Measurements from ENCODE around the gene LRBA. TPM values are rescaled to one million over a fixed set of nuclear protein-coding genes. Genes with fewer than 3 reads are reported as not detected.
A peak's percentile ranks its signal among the peaks of the same experiment; 100 is the strongest.
"Not testable (repeated sequence)": the region's sequence is repeated elsewhere in the genome, so short reads cannot be mapped to it uniquely, and the experiment has no call there.

Gene LRBA
- total and polyA plus RNA-seq, 5 donors from 2014 or later = 23.0 to 95.3 (median 25.4) TPM

- Histone ChIP-seq H3K9me3 (ENCODE audit: control insufficient read depth in 2 of 2, low read length in 2 of 2) (no peaks in the 10 kb centered on the region), H3K4me1 (ENCODE audit: control insufficient read depth, insufficient read depth, low read length, poor library complexity, severe bottlenecking) (no peaks in the 10 kb centered on the region), H3K36me3 (ENCODE audit: control insufficient read depth, insufficient read depth, low read length) (peaks cover 48% of the 10 kb centered on the region), H3K27ac (ENCODE audit: insufficient read depth, low read length, poor library complexity, severe bottlenecking) (no peak overlapping the region), H3K27me3 (ENCODE audit: control insufficient read depth, insufficient read depth, low read length) (no peaks in the 10 kb centered on the region), H3K4me3 (ENCODE audit: low read depth, low read length) (no peak overlapping the region)
- Mint-ChIP-seq H3K36me3 (peaks cover 48% of the 10 kb centered on the region), H3K4me3 (no peak overlapping the region), H3K27ac (no peak overlapping the region), H3K9me3 (no peaks in the 10 kb centered on the region), H3K27me3 (no peaks in the 10 kb centered on the region), H3K4me1 (peaks cover 3 to 17% (median 9%) of the 10 kb centered on the region in 4 donors)
- DNase-seq = no peak
- no peak for ATAC-seq (ENCODE audit: low read depth in 2 of 2)
These were observed 91.1 kb downstream of the LRBA start for GRCh38 chr4:150923945-150924344.

- not testable (repeated sequence) for ATAC-seq (ENCODE audit: low read depth in 2 of 2); H3K9me3 ChIP-seq (ENCODE audit: control insufficient read depth in 2 of 2, low read length in 2 of 2); H3K4me1 ChIP-seq (ENCODE audit: control insufficient read depth, insufficient read depth, low read length, poor library complexity, severe bottlenecking); H3K27me3 Mint-ChIP-seq; H3K27ac ChIP-seq (ENCODE audit: insufficient read depth, low read length, poor library complexity, severe bottlenecking); H3K27ac Mint-ChIP-seq; DNase-seq; H3K4me3 ChIP-seq (ENCODE audit: low read depth, low read length); H3K27me3 ChIP-seq (ENCODE audit: control insufficient read depth, insufficient read depth, low read length); H3K9me3 Mint-ChIP-seq; H3K4me3 Mint-ChIP-seq
- Mint-ChIP-seq H3K36me3 (peaks cover 55% of the 10 kb centered on the region), H3K4me1 (peaks cover 0 to 16% (median 5%) of the 10 kb centered on the region in 4 donors)
- peaks cover 50% of the 10 kb centered on the region for H3K36me3 ChIP-seq (ENCODE audit: control insufficient read depth, insufficient read depth, low read length)
These were observed 93.6 kb downstream of the LRBA start for GRCh38 chr4:150921486-150921885.

- peaks cover 58% of the 10 kb centered on the region for H3K36me3 ChIP-seq (ENCODE audit: control insufficient read depth, insufficient read depth, low read length)
- H3K27me3 ChIP-seq (ENCODE audit: control insufficient read depth, insufficient read depth, low read length); ATAC-seq (ENCODE audit: low read depth in 2 of 2); H3K4me3 ChIP-seq (ENCODE audit: low read depth, low read length); H3K27ac Mint-ChIP-seq; H3K4me3 Mint-ChIP-seq; H3K9me3 ChIP-seq (ENCODE audit: control insufficient read depth in 2 of 2, low read length in 2 of 2); H3K9me3 Mint-ChIP-seq; H3K4me1 ChIP-seq (ENCODE audit: control insufficient read depth, insufficient read depth, low read length, poor library complexity, severe bottlenecking); DNase-seq; H3K27me3 Mint-ChIP-seq; H3K27ac ChIP-seq (ENCODE audit: insufficient read depth, low read length, poor library complexity, severe bottlenecking): not testable (repeated sequence)
- Mint-ChIP-seq H3K36me3 (peaks cover 58% of the 10 kb centered on the region), H3K4me1 (peaks cover 0 to 18% (median under 1%) of the 10 kb centered on the region in 4 donors)
These were observed 96.5 kb downstream of the LRBA start for GRCh38 chr4:150918562-150918961.

- Histone ChIP-seq H3K27ac (ENCODE audit: insufficient read depth, low read length, poor library complexity, severe bottlenecking) (no peak overlapping the region), H3K36me3 (ENCODE audit: control insufficient read depth, insufficient read depth, low read length) (peaks cover 52% of the 10 kb centered on the region), H3K9me3 (ENCODE audit: control insufficient read depth in 2 of 2, low read length in 2 of 2) (peaks cover 3 to 8% of the 10 kb centered on the region in 2 experiments), H3K4me3 (ENCODE audit: low read depth, low read length) (no peak overlapping the region), H3K27me3 (ENCODE audit: control insufficient read depth, insufficient read depth, low read length) (no peaks in the 10 kb centered on the region), H3K4me1 (ENCODE audit: control insufficient read depth, insufficient read depth, low read length, poor library complexity, severe bottlenecking) (no peaks in the 10 kb centered on the region)
- H3K4me1 Mint-ChIP-seq = peaks cover 10 to 31% (median 16%) of the 10 kb centered on the region in 4 donors
- no peak overlapping the region for H3K4me3 Mint-ChIP-seq
- H3K9me3 Mint-ChIP-seq = peaks cover 0 to 18% (median 3%) of the 10 kb centered on the region in 7 donors
- H3K36me3 Mint-ChIP-seq = peaks cover 66% of the 10 kb centered on the region
- no peaks in the 10 kb centered on the region for H3K27me3 Mint-ChIP-seq
- H3K27ac Mint-ChIP-seq = peak overlapping the region in 1 of 3 donors; percentile 12
- ATAC-seq (ENCODE audit: low read depth in 2 of 2) = no peak
- DNase-seq = no peak
These were observed 103.8 kb downstream of the LRBA start for GRCh38 chr4:150911326-150911725.

GRCh38 chr4:150909116-150909515, 106.0 kb downstream of the LRBA start:
- DNase-seq = peak in 1 of 3 donors; percentile 69
- peaks cover 64% of the 10 kb centered on the region for H3K36me3 Mint-ChIP-seq
- Histone ChIP-seq H3K27ac (ENCODE audit: insufficient read depth, low read length, poor library complexity, severe bottlenecking) (no peak overlapping the region), H3K36me3 (ENCODE audit: control insufficient read depth, insufficient read depth, low read length) (peaks cover 53% of the 10 kb centered on the region), H3K27me3 (ENCODE audit: control insufficient read depth, insufficient read depth, low read length) (no peaks in the 10 kb centered on the region), H3K4me1 (ENCODE audit: control insufficient read depth, insufficient read depth, low read length, poor library complexity, severe bottlenecking) (no peaks in the 10 kb centered on the region), H3K4me3 (ENCODE audit: low read depth, low read length) (peak overlapping the region; percentile 17), H3K9me3 (ENCODE audit: control insufficient read depth in 2 of 2, low read length in 2 of 2) (peaks cover 3 to 8% of the 10 kb centered on the region in 2 experiments)
- H3K4me1 Mint-ChIP-seq = peaks cover 15 to 42% (median 24%) of the 10 kb centered on the region in 4 donors
- peak overlapping the region in 1 of 4 donors; percentile 78 for H3K4me3 Mint-ChIP-seq
- ATAC-seq (ENCODE audit: low read depth in 2 of 2) = no peak
- peak overlapping the region in 2 of 3 donors; percentile 3 to 5 for H3K27ac Mint-ChIP-seq
- no peaks in the 10 kb centered on the region for H3K27me3 Mint-ChIP-seq
- peaks cover 0 to 18% (median 3%) of the 10 kb centered on the region in 7 donors for H3K9me3 Mint-ChIP-seq

GRCh38 chr4:150906987-150907633, 108.0 kb downstream of the LRBA start:
- H3K27ac ChIP-seq (ENCODE audit: insufficient read depth, low read length, poor library complexity, severe bottlenecking) = no peak overlapping the region
- H3K4me1 ChIP-seq (ENCODE audit: control insufficient read depth, insufficient read depth, low read length, poor library complexity, severe bottlenecking) = no peaks in the 10 kb centered on the region
- Mint-ChIP-seq H3K36me3 (peaks cover 64% of the 10 kb centered on the region), H3K27ac (peak overlapping the region in 2 of 3 donors; percentile 44 to 78), H3K4me1 (peaks cover 21 to 54% (median 28%) of the 10 kb centered on the region in 4 donors), H3K4me3 (no peak overlapping the region), H3K27me3 (no peaks in the 10 kb centered on the region), H3K9me3 (peaks cover 0 to 12% (median 3%) of the 10 kb centered on the region in 7 donors)
- peaks cover 45% of the 10 kb centered on the region for H3K36me3 ChIP-seq (ENCODE audit: control insufficient read depth, insufficient read depth, low read length)
- H3K4me3 ChIP-seq (ENCODE audit: low read depth, low read length) = no peak overlapping the region
- DNase-seq = no peak
- peaks cover 3 to 6% of the 10 kb centered on the region in 2 experiments for H3K9me3 ChIP-seq (ENCODE audit: control insufficient read depth in 2 of 2, low read length in 2 of 2)
- no peak for ATAC-seq (ENCODE audit: low read depth in 2 of 2)
- no peaks in the 10 kb centered on the region for H3K27me3 ChIP-seq (ENCODE audit: control insufficient read depth, insufficient read depth, low read length)

GRCh38 chr4:150904671-150905070, 110.4 kb downstream of the LRBA start:
- H3K4me1 ChIP-seq (ENCODE audit: control insufficient read depth, insufficient read depth, low read length, poor library complexity, severe bottlenecking) = no peaks in the 10 kb centered on the region
- H3K36me3 ChIP-seq (ENCODE audit: control insufficient read depth, insufficient read depth, low read length) = peaks cover 47% of the 10 kb centered on the region
- Mint-ChIP-seq H3K27me3 (no peaks in the 10 kb centered on the region), H3K4me1 (peaks cover 22 to 47% (median 27%) of the 10 kb centered on the region in 4 donors), H3K9me3 (peaks cover 0 to 3% (median 0%) of the 10 kb centered on the region in 7 donors), H3K4me3 (peak overlapping the region in 1 of 4 donors; percentile 8), H3K36me3 (peaks cover 54% of the 10 kb centered on the region), H3K27ac (peak overlapping the region in 2 of 3 donors; percentile 9 to 27)
- H3K27ac ChIP-seq (ENCODE audit: insufficient read depth, low read length, poor library complexity, severe bottlenecking) = no peak overlapping the region
- ATAC-seq (ENCODE audit: low read depth in 2 of 2) (no peak), DNase-seq (no peak)
- no peak overlapping the region for H3K4me3 ChIP-seq (ENCODE audit: low read depth, low read length)
- no peaks in the 10 kb centered on the region for H3K9me3 ChIP-seq (ENCODE audit: control insufficient read depth in 2 of 2, low read length in 2 of 2)
- H3K27me3 ChIP-seq (ENCODE audit: control insufficient read depth, insufficient read depth, low read length) = no peaks in the 10 kb centered on the region

GRCh38 chr4:150903603-150904002, 111.5 kb downstream of the LRBA start:
- Histone ChIP-seq H3K4me3 (ENCODE audit: low read depth, low read length) (no peak overlapping the region), H3K4me1 (ENCODE audit: control insufficient read depth, insufficient read depth, low read length, poor library complexity, severe bottlenecking) (no peaks in the 10 kb centered on the region), H3K27me3 (ENCODE audit: control insufficient read depth, insufficient read depth, low read length) (no peaks in the 10 kb centered on the region), H3K36me3 (ENCODE audit: control insufficient read depth, insufficient read depth, low read length) (peaks cover 57% of the 10 kb centered on the region), H3K9me3 (ENCODE audit: control insufficient read depth in 2 of 2, low read length in 2 of 2) (no peaks in the 10 kb centered on the region), H3K27ac (ENCODE audit: insufficient read depth, low read length, poor library complexity, severe bottlenecking) (no peak overlapping the region)
- ATAC-seq (ENCODE audit: low read depth in 2 of 2) (no peak), DNase-seq (no peak)
- Mint-ChIP-seq H3K9me3 (peaks cover 0 to 2% (median 0%) of the 10 kb centered on the region in 7 donors), H3K4me1 (peaks cover 17 to 43% (median 22%) of the 10 kb centered on the region in 4 donors), H3K27ac (peak overlapping the region in 1 of 3 donors; percentile 80), H3K27me3 (no peaks in the 10 kb centered on the region), H3K4me3 (no peak overlapping the region), H3K36me3 (peaks cover 53% of the 10 kb centered on the region)

Data from CD4-positive, CD25-positive, alpha-beta regulatory T cell (primary cell).